Keratinocyte (primary cell): ENCODE results near the gene SCNN1A.

Source experiments
- CTCF ChIP-seq, 3 experiments: IDR thresholded peaks in 1 of 3; conservative IDR thresholded peaks in 1 of 3; optimal IDR thresholded peaks in 1 of 3; 2 replicates in 2 of 3; 3 replicates in 1 of 3; pipeline versions ENCODE3 to v1.5.1; 2011; ENCODE audit warnings: low read length in 3 of 3, mild to moderate bottlenecking in 3 of 3, moderate library complexity in 2 of 3, control low read depth in 1 of 3, inconsistent platforms in 1 of 3; ENCODE audit not compliant: insufficient read depth in 2 of 3; ENCODE audit errors: extremely low read depth in 1 of 3
- EZH2 ChIP-seq: IDR thresholded peaks from one replicate; pipeline ENCODE4 v1.6.1; 2012; ENCODE audit warnings: inconsistent platforms, mild to moderate bottlenecking, low read length, moderate library complexity

GRCh38 chr12:6386038-6386437 is 10.7 kb upstream of the SCNN1A start:
- TF ChIP-seq CTCF (optimal IDR thresholded peaks at IDR 0.05 in 1 of 3, IDR thresholded peaks at IDR 0.05 in 1 of 3, conservative IDR thresholded peaks at IDR 0.05 in 1 of 3; ENCODE audit: extremely low read depth in 1 of 3, insufficient read depth in 2 of 3, low read length in 3 of 3) (no peak), EZH2 (no peak)
